ENCODE measurements around the gene ZBTB46.

DNA sequence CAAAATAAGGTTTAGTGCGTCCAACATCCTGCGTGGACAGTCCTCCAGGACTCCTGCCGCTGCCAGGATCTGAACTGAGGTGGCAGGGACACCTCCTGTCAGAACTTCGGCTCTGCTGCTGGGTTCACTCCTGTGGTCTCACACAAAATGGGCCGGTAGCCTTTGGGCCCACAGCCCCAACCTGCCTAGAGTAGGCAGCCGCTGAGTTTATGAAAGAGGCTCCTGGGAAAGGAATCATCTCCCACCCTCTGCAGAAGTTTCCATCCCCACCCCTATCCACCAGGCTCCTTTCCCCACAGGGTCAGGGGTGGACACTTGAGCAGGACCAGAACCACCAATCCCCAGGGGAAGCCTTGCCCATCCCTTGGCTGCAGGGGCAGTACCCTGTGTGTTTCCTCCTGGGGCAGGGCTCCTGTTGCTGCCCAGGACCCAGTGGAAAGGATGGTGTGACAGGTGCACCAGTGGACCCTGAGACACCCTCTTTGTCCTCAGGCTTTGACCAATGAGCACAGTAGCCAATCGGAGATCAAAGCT is 28.2 kb upstream of the ZBTB46 start:
- no peak for TF ChIP-seq CTCF (IDR thresholded peaks at IDR 0.05)
- no peak for TF ChIP-seq POLR2A (IDR thresholded peaks at IDR 0.05)
